ENCODE measurements around the gene MYO1F. TPM values are rescaled to one million over a fixed set of nuclear protein-coding genes. Genes with fewer than 3 reads are reported as not detected.

Gene MYO1F
- total and polyA plus RNA-seq, 2 donors (not counting 1 experiment from before 2014, with no cell fraction given), result 76.3 to 126 TPM

GRCh38 chr19:8531470-8531869 lies 45.8 kb downstream of the MYO1F start:
- WGBS (ENCODE audit: insufficient coverage), result 94% methylated on average over 6 of the region's 7 CpGs
- Histone ChIP-seq H3K79me2 (ENCODE audit: control insufficient read depth, insufficient read depth, low read length) (no peaks in the 10 kb centered on the region), H3K27me3 (replicated peaks in 1 of 4; ENCODE audit: control extremely low read depth in 1 of 4, control insufficient read depth in 3 of 4, insufficient read depth in 4 of 4, low read length in 3 of 4) (no peaks in the 10 kb centered on the region), H3K4me3 (ENCODE audit: control extremely low read depth in 1 of 5, extremely low read depth in 1 of 5, insufficient read depth in 1 of 5, low read depth in 2 of 5, low read length in 4 of 5) (no peak overlapping the region), H3K9me3 (ENCODE audit: control extremely low read depth in 1 of 3, control insufficient read depth in 2 of 3, insufficient read depth in 1 of 3, low read length in 2 of 3) (no peaks in the 10 kb centered on the region), H3K27ac (ENCODE audit: low read length in 2 of 2) (no peak overlapping the region), H3K4me1 (ENCODE audit: control insufficient read depth in 2 of 2, insufficient read depth in 2 of 2, low read length in 2 of 2) (no peaks in the 10 kb centered on the region), H3K9ac (ENCODE audit: low read length) (no peak overlapping the region), H2AFZ (ENCODE audit: insufficient read depth, low read depth, low read length, poor library complexity, severe bottlenecking) (no peak overlapping the region), H3K36me3 (replicated peaks in 1 of 2; ENCODE audit: control extremely low read depth in 1 of 2, control insufficient read depth in 1 of 2, extremely low read depth in 1 of 2, insufficient read depth in 2 of 2, low read length in 1 of 2) (peaks cover 3 to 40% of the 10 kb centered on the region in 2 experiments), H3K4me2 (replicated peaks; ENCODE audit: low read depth, low read length, poor library complexity, severe bottlenecking) (no peak overlapping the region), H4K20me1 (ENCODE audit: control insufficient read depth, insufficient read depth, low read length, poor library complexity, severe bottlenecking) (no peaks in the 10 kb centered on the region)
- no peak for TF ChIP-seq CTCF (IDR thresholded peaks at IDR 0.05)
- TF ChIP-seq EZH2 (IDR thresholded peaks at IDR 0.05; ENCODE audit: borderline replicate concordance, insufficient read depth, low read depth, low read length, poor library complexity, severe bottlenecking), result no peak
- H3K27me3 Mint-ChIP-seq, result no peaks in the 10 kb centered on the region
- H3K4me3 Mint-ChIP-seq, result no peak overlapping the region
- DNase-seq (no peak), ATAC-seq (ENCODE audit: low read depth) (no peak)
- ChIA-PET POLR2A (no interaction called here), CTCF (no interaction called here)
- intact Hi-C loops (cut with micrococcal nuclease), result no loop called here
- H3K9me3 Mint-ChIP-seq (ENCODE audit: insufficient read depth), result no peaks in the 10 kb centered on the region
- no peak overlapping the region for H3K27ac Mint-ChIP-seq
- peaks cover 2% of the 10 kb centered on the region for H3K4me1 Mint-ChIP-seq

GRCh38 chr19:8530061-8530679 lies 47.1 kb downstream of the MYO1F start:
- TF ChIP-seq CTCF (IDR thresholded peaks at IDR 0.05), result no peak
- no peak for TF ChIP-seq EZH2 (IDR thresholded peaks at IDR 0.05; ENCODE audit: borderline replicate concordance, insufficient read depth, low read depth, low read length, poor library complexity, severe bottlenecking)
- ChIA-PET POLR2A (no interaction called here), CTCF (no interaction called here)
- H3K27ac ChIP-seq (ENCODE audit: low read length in 2 of 2), result no peak overlapping the region
- Mint-ChIP-seq H3K27ac (no peak overlapping the region), H3K4me1 (peaks cover 2% of the 10 kb centered on the region), H3K4me3 (no peak overlapping the region), H3K9me3 (ENCODE audit: insufficient read depth) (no peaks in the 10 kb centered on the region), H3K27me3 (no peaks in the 10 kb centered on the region)
- intact Hi-C loops (cut with micrococcal nuclease), result no loop called here
- H2AFZ ChIP-seq (ENCODE audit: insufficient read depth, low read depth, low read length, poor library complexity, severe bottlenecking), result no peak overlapping the region
- no peak overlapping the region for H3K4me2 ChIP-seq (replicated peaks; ENCODE audit: low read depth, low read length, poor library complexity, severe bottlenecking)
- peaks cover 3 to 48% of the 10 kb centered on the region in 2 experiments for H3K36me3 ChIP-seq (replicated peaks in 1 of 2; ENCODE audit: control extremely low read depth in 1 of 2, control insufficient read depth in 1 of 2, extremely low read depth in 1 of 2, insufficient read depth in 2 of 2, low read length in 1 of 2)
- no peaks in the 10 kb centered on the region for H3K4me1 ChIP-seq (ENCODE audit: control insufficient read depth in 2 of 2, insufficient read depth in 2 of 2, low read length in 2 of 2)
- H3K27me3 ChIP-seq (replicated peaks in 1 of 4; ENCODE audit: control extremely low read depth in 1 of 4, control insufficient read depth in 3 of 4, insufficient read depth in 4 of 4, low read length in 3 of 4), result no peaks in the 10 kb centered on the region
- no peak for DNase-seq
- no peaks in the 10 kb centered on the region for H3K79me2 ChIP-seq (ENCODE audit: control insufficient read depth, insufficient read depth, low read length)
- ATAC-seq (ENCODE audit: low read depth), result no peak
- no peak overlapping the region for H3K9ac ChIP-seq (ENCODE audit: low read length)
- H3K4me3 ChIP-seq (ENCODE audit: control extremely low read depth in 1 of 5, extremely low read depth in 1 of 5, insufficient read depth in 1 of 5, low read depth in 2 of 5, low read length in 4 of 5), result no peak overlapping the region
- H3K9me3 ChIP-seq (ENCODE audit: control extremely low read depth in 1 of 3, control insufficient read depth in 2 of 3, insufficient read depth in 1 of 3, low read length in 2 of 3), result peaks cover 0 to 7% (median 0%) of the 10 kb centered on the region in 3 donors
- WGBS (ENCODE audit: insufficient coverage), result 99% methylated on average over 32 of the region's 35 CpGs
- no peaks in the 10 kb centered on the region for H4K20me1 ChIP-seq (ENCODE audit: control insufficient read depth, insufficient read depth, low read length, poor library complexity, severe bottlenecking)

All from B cell (primary cell).